HL-60 (cell line): Measurements from ENCODE around the gene CBX5.

Experiments
- DNase-seq, 2 experiments: peaks; one replicate each; pipeline ENCODE4 v3.0.0-alpha.2; 2010 to 2020; ENCODE audit warnings: low read depth in 1 of 2, low spot score in 1 of 2
- H3K27ac ChIP-seq: fragments of 250-450 bp; sonication (Bioruptor Pico); replicated peaks from 2 replicates; pipeline ENCODE4 v1.5.1; 2020; ENCODE audit warnings: mild to moderate bottlenecking, moderate library complexity
- H3K27me3 ChIP-seq: fragments of 250-450 bp; sonication (Bioruptor Pico); 2 replicates; pipeline ENCODE4 v1.5.1; 2021; ENCODE audit warnings: mild to moderate bottlenecking, moderate library complexity; ENCODE audit not compliant: insufficient read depth, poor library complexity, severe bottlenecking
- H3K4me3 ChIP-seq: replicated peaks from 2 replicates; pipeline ENCODE4 v1.5.1; 2011; ENCODE audit warnings: mild to moderate bottlenecking, control low read depth, low read length; ENCODE audit not compliant: insufficient read depth
- CTCF ChIP-seq: IDR thresholded peaks from one replicate; pipeline ENCODE4 v1.5.1; 2011; ENCODE audit warnings: low read length, control low read depth, inconsistent platforms; ENCODE audit not compliant: insufficient read depth
- GABPA ChIP-seq: IDR thresholded peaks from 2 replicates; pipeline ENCODE4 v1.6.1; 2012; ENCODE audit warnings: low read depth
- POLR2AphosphoS5 ChIP-seq: IDR thresholded peaks from 2 replicates; pipeline ENCODE4 v1.6.1; 2012; ENCODE audit warnings: low read depth
- REST ChIP-seq: IDR thresholded peaks from 2 replicates; pipeline ENCODE4 v1.6.1; 2012; ENCODE audit warnings: low read depth; ENCODE audit not compliant: insufficient replicate concordance
- SPI1 ChIP-seq: IDR thresholded peaks from 2 replicates; pipeline ENCODE4 v1.6.1; 2012; ENCODE audit warnings: low read depth, mild to moderate bottlenecking, borderline replicate concordance

The CBX5 gene

GRCh38 chr12:54301428-54302048 lies 21.6 kb upstream of the CBX5 start:
- no peak for DNase-seq
- Histone ChIP-seq H3K4me3 (peak overlapping the region; percentile 71), H3K27me3 (no peaks in the 10 kb centered on the region), H3K27ac (peak overlapping the region; percentile 91)
- TF ChIP-seq REST (no peak), GABPA (no peak), SPI1 (no peak), CTCF (no peak), POLR2AphosphoS5 (no peak)

GRCh38 chr12:54300732-54301427 lies 21.0 kb upstream of the CBX5 start, which contains the start of gene NFE2:
TSS of gene NFE2 (minus strand) at chr12:54301015. CDS start at chr12:54295248, 5,767 bp downstream.
- Histone ChIP-seq H3K27ac (peak within 1 kb of the TSS; percentile 91), H3K27me3 (no peaks in the 10 kb centered on the region), H3K4me3 (peak within 1 kb of the TSS; percentile 71)
- DNase-seq: peak; percentile 89 to 93
- no peak for TF ChIP-seq REST
- peak; percentile 83 for TF ChIP-seq POLR2AphosphoS5
- 0 out of 2 replicates have a peak, but pooled peaks have one; percentile 7 for TF ChIP-seq SPI1

- H3K27ac ChIP-seq: peak overlapping the region; percentile 91
- H3K4me3 ChIP-seq: peak overlapping the region; percentile 71
Observed at GRCh38 chr12:54300225-54300731, 20.4 kb upstream of the CBX5 start.

More at GRCh38 chr12:54300225-54300731, 20.4 kb upstream of the CBX5 start:
- no peaks in the 10 kb centered on the region for H3K27me3 ChIP-seq
- TF ChIP-seq GABPA (no peak), CTCF (no peak), REST (no peak), SPI1 (no peak), POLR2AphosphoS5 (no peak)
- DNase-seq: no peak
